C4-2B (cell line): ENCODE measurements around the gene FAM83D.

Experiments used
- H3K27ac ChIP-seq: fragments of 450-650 bp; 2 replicates; pipeline ENCODE4 v1.5.1; 2017
- CTCF ChIP-seq: fragments of 450-650 bp; conservative IDR thresholded peaks from 2 replicates; pipeline ENCODE4 v1.5.1; 2017; ENCODE audit warnings: mild to moderate bottlenecking
- ZFX ChIP-seq: fragments of 450-650 bp; IDR thresholded peaks from 2 replicates; pipeline ENCODE4 v1.6.1; 2017

FAM83D gene

GRCh38 chr20:38946836-38947235 is 20.6 kb downstream of the FAM83D start:
- no peak overlapping the region for H3K27ac ChIP-seq
- TF ChIP-seq ZFX (no peak), CTCF (no peak)

- H3K27ac ChIP-seq, result no peak overlapping the region
Observed at GRCh38 chr20:38947931-38948362, 21.7 kb downstream of the FAM83D start.

GRCh38 chr20:38950254-38950653 is 24.0 kb downstream of the FAM83D start:
- no peak overlapping the region for H3K27ac ChIP-seq
- TF ChIP-seq ZFX (no peak), CTCF (no peak)

More at GRCh38 chr20:38947931-38948362, 21.7 kb downstream of the FAM83D start:
- TF ChIP-seq CTCF (no peak), ZFX (no peak)

GRCh38 chr20:38951611-38952010 is 25.4 kb downstream of the FAM83D start:
- no peak overlapping the region for H3K27ac ChIP-seq
- TF ChIP-seq CTCF, result no peak

- TF ChIP-seq ZFX (no peak), CTCF (no peak)
- H3K27ac ChIP-seq, result no peak overlapping the region
Observed at GRCh38 chr20:38952153-38952552, 25.9 kb downstream of the FAM83D start.

- H3K27ac ChIP-seq, result no peak overlapping the region
- TF ChIP-seq CTCF (no peak), ZFX (no peak)
Observed at GRCh38 chr20:38953630-38954340, 27.6 kb downstream of the FAM83D start.

GRCh38 chr20:38957235-38957876 is 31.1 kb downstream of the FAM83D start:
- no peak overlapping the region for H3K27ac ChIP-seq

More at GRCh38 chr20:38957235-38957876, 31.1 kb downstream of the FAM83D start:
- TF ChIP-seq CTCF (no peak), ZFX (no peak)
